GM23248 (cell line): ENCODE measurements around the gene PPP2R5D. TPM values are rescaled to one million over a fixed set of nuclear protein-coding genes. Genes with fewer than 3 reads are reported as not detected.

Experiments
- DNase-seq: peaks from one replicate; pipeline ENCODE4 v3.0.0-alpha.2; 2015
- H2AFZ ChIP-seq: fragments of 200-600 bp; sonication (generic); 2 replicates; pipeline ENCODE4 v1.6.1; 2016; ENCODE audit warnings: antibody characterized with exemption
- H3F3A ChIP-seq: fragments of 200-600 bp; sonication (generic); 2 replicates; pipeline ENCODE4 v1.6.1; 2016; ENCODE audit warnings: mild to moderate bottlenecking, antibody characterized with exemption, mixed run types; ENCODE audit not compliant: insufficient read depth
- H3K27ac ChIP-seq: fragments of 200-600 bp; sonication (generic); 2 replicates; pipeline ENCODE4 v1.5.1; 2016; ENCODE audit warnings: mild to moderate bottlenecking
- H3K27me3 ChIP-seq: fragments of 200-600 bp; sonication (generic); replicated peaks from 2 replicates; pipeline ENCODE4 v1.6.1; 2016; ENCODE audit warnings: mild to moderate bottlenecking; ENCODE audit not compliant: insufficient read depth
- H3K36me3 ChIP-seq: fragments of 200-600 bp; sonication (generic); 2 replicates; pipeline ENCODE4 v1.6.1; 2016; ENCODE audit warnings: low read depth, mild to moderate bottlenecking
- H3K4me1 ChIP-seq: fragments of 200-600 bp; sonication (generic); 2 replicates; pipeline ENCODE4 v1.6.1; 2016; ENCODE audit warnings: mild to moderate bottlenecking; ENCODE audit not compliant: insufficient read depth
- H3K4me2 ChIP-seq: fragments of 200-600 bp; sonication (generic); one replicate; pipeline ENCODE4 v1.6.1; 2016; ENCODE audit warnings: mild to moderate bottlenecking; ENCODE audit not compliant: unreplicated experiment
- H3K4me3 ChIP-seq: fragments of 200-600 bp; sonication (generic); 2 replicates; pipeline ENCODE4 v1.5.1; 2016; ENCODE audit warnings: mild to moderate bottlenecking
- H3K79me2 ChIP-seq: fragments of 200-600 bp; sonication (generic); 2 replicates; pipeline ENCODE4 v1.6.1; 2016; ENCODE audit warnings: mild to moderate bottlenecking; ENCODE audit not compliant: insufficient read depth
- H3K9ac ChIP-seq: fragments of 200-600 bp; sonication (generic); 2 replicates; pipeline ENCODE4 v1.6.1; 2016; ENCODE audit warnings: mild to moderate bottlenecking
- H3K9me2 ChIP-seq: fragments of 200-600 bp; sonication (generic); 2 replicates; pipeline ENCODE4 v1.6.1; 2016; ENCODE audit warnings: mixed run types, mild to moderate bottlenecking, moderate library complexity; ENCODE audit not compliant: insufficient read depth
- H3K9me3 ChIP-seq: fragments of 200-600 bp; sonication (generic); one replicate; pipeline ENCODE4 v1.6.1; 2017; ENCODE audit warnings: low read depth
- H4K20me1 ChIP-seq: fragments of 200-600 bp; sonication (generic); 2 replicates; pipeline ENCODE4 v1.6.0; 2016; ENCODE audit not compliant: insufficient read depth
- EZH2 ChIP-seq: fragments of 200-600 bp; sonication (generic); IDR thresholded peaks from 2 replicates; pipeline ENCODE4 v1.6.1; 2018; ENCODE audit warnings: antibody characterized with exemption, mild to moderate bottlenecking; ENCODE audit not compliant: insufficient read depth, poor library complexity, severe bottlenecking
- EZH2phosphoT487 ChIP-seq: fragments of 200-600 bp; sonication (generic); IDR thresholded peaks from 2 replicates; pipeline ENCODE4 v1.6.1; 2018; ENCODE audit warnings: antibody characterized with exemption, moderate library complexity, mild to moderate bottlenecking, low read depth; ENCODE audit not compliant: insufficient read depth
- WGBS, 2 experiments: methylation state at CpG; one replicate each; pipeline ENCODE4 v1.1.6; 2015 to 2017; ENCODE audit warnings: low lambda C conversion rate in 2 of 2, low coverage in 1 of 2; ENCODE audit errors: missing lambda C conversion rate in 2 of 2; 5-methylcytosine and 5-hydroxymethylcytosine counted together
- in situ Hi-C: fragments of 300-500 bp; cut with MboI; formaldehyde crosslinking; loops from 2 replicates; pipeline ENCODE4 v1.15.0; 2020
- polyA plus RNA-seq: library from polyadenylated mRNA; unstranded; fragments of >200 nt; fragmentation: Nextera tagmentation; extraction: Ambion mirVana; gene quantifications from 2 replicates; pipeline ENCODE4 v1.2.1, GENCODE V29; 2016
- total RNA-seq: library from RNA; depleted of rRNA; stranded (reverse); fragments of >200 nt; shearing (Covaris generic); gene quantifications from 2 replicates; pipeline ENCODE4 v1.2.3, GENCODE V29; 2014

PPP2R5D gene
- total and polyA plus RNA-seq, 2 experiments from 2014 or later: 40.7 to 42.7 TPM

DNA sequence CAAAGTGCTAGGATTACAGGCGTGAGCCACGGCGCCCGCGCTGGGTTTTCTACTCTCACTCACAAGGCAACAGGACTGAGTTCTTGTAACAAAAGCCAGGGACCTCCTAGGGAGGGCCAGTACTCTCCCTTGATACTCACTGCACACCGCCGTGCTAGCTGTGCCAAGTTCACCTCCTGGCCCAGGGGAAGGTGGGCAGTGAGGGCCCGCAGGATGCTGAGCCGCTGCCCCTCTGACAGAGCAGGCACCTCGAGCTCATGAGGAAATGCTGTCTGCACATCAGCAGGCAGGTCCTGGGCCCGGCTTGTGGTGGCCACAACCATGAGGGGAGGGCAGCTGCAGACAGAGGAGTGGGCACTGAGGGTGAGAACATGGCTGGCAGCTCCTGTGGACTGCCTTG lies 17.1 kb upstream of the PPP2R5D start:
- Histone ChIP-seq H4K20me1 (no peaks in the 10 kb centered on the region; the same call in 1 of the 2 replicates), H3K79me2 (no peaks in the 10 kb centered on the region; the same call in 1 of the 2 replicates), H3K4me1 (peaks cover 6% of the 10 kb centered on the region; the same call in 1 of the 2 replicates), H3K9me3 (no peaks in the 10 kb centered on the region), H3K4me2 (no peak overlapping the region), H3F3A (no peaks in the 10 kb centered on the region; the same call in 1 of the 2 replicates), H3K27ac (no peak overlapping the region), H3K36me3 (no peaks in the 10 kb centered on the region), H3K9me2 (no peaks in the 10 kb centered on the region), H3K9ac (no peak overlapping the region), H3K27me3 (no peaks in the 10 kb centered on the region), H2AFZ (no peak overlapping the region), H3K4me3 (no peak overlapping the region)
- TF ChIP-seq EZH2 (no peak), EZH2phosphoT487 (no peak)
- DNase-seq: no peak
- in situ Hi-C loops: no loop called here
- WGBS, 2 experiments: 79 to 85% methylated on average over 6 to 11 of the region's 11 CpGs

DNA sequence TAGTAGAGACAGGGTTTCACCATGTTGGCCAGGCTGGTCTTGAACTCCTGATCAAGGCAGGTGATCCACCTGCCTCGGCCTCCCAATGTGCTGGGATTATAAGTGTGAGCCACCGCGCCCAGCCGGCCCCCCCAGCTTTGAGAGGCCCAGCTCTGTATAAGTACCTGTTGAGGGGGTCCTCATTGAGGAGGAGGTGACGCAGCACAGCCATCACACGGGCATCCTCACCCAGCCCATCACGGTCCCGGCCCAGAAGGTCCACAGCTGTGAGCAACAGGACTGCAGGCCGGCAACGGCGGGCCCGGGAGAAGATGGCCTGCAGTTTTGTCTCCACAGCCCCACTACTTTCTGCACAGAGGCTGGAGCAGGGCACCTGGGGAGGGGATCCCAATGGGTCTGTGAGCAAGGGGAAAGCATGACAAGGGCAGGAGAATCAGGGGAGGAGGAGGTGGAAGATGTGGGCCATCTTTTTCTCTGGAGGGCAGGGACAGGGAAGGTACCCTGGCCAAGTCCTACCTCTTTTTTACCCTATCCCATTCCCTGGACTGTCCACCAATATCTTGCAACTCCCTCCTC lies 16.2 kb upstream of the PPP2R5D start:
- no peaks in the 10 kb centered on the region for H3K36me3 ChIP-seq
- no peaks in the 10 kb centered on the region; the same call in 1 of the 2 replicates for H4K20me1 ChIP-seq
- no peaks in the 10 kb centered on the region; the same call in 1 of the 2 replicates for H3F3A ChIP-seq
- H3K27me3 ChIP-seq: no peaks in the 10 kb centered on the region
- H3K4me2 ChIP-seq: no peak overlapping the region
- H3K79me2 ChIP-seq: no peaks in the 10 kb centered on the region; the same call in 1 of the 2 replicates
- DNase-seq: no peak
- H3K4me1 ChIP-seq: peaks cover 6% of the 10 kb centered on the region; the same call in 1 of the 2 replicates
- in situ Hi-C loops: no loop called here
- no peaks in the 10 kb centered on the region for H3K9me3 ChIP-seq
- no peak overlapping the region for H3K9ac ChIP-seq
- H3K4me3 ChIP-seq: no peak overlapping the region
- 88 to 91% methylated on average over 12 of the region's 12 CpGs for WGBS, 2 experiments
- no peak overlapping the region for H2AFZ ChIP-seq
- TF ChIP-seq EZH2 (no peak), EZH2phosphoT487 (no peak)
- no peak overlapping the region for H3K27ac ChIP-seq
- H3K9me2 ChIP-seq: no peaks in the 10 kb centered on the region

DNA sequence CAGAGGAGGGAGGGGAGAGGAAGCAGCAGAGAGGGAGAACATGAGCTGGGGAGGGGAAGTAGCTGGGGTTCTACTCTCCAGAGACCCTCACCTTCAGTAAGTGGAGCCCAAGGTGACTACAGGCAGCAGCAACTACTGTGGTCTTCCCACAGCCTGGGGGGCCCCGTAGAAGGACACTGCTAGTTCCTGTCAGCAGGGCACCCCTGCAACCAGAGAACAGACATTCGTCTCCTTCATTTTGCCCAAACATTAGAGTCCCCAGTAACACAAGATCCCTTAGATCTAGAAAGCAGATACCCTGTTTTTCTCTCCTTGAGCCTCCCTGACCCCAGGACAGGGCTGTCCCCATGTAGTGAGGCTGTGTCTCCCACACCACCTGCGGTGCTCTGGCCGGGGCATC lies 15.6 kb upstream of the PPP2R5D start:
- whole genome bisulfite sequencing, 2 experiments: 50 to 56% methylated on average over 4 of the region's 4 CpGs
- TF ChIP-seq EZH2: no peak
- TF ChIP-seq EZH2phosphoT487: no peak
- no peaks in the 10 kb centered on the region for H3K9me2 ChIP-seq
- no peaks in the 10 kb centered on the region for H3K36me3 ChIP-seq
- in situ Hi-C loops: no loop called here
- no peaks in the 10 kb centered on the region for H3K9me3 ChIP-seq
- no peak overlapping the region for H3K4me3 ChIP-seq
- no peak overlapping the region for H3K9ac ChIP-seq
- no peak overlapping the region for H2AFZ ChIP-seq
- no peaks in the 10 kb centered on the region for H3K27me3 ChIP-seq
- H3K27ac ChIP-seq: no peak overlapping the region
- no peaks in the 10 kb centered on the region; the same call in 1 of the 2 replicates for H3F3A ChIP-seq
- DNase-seq: no peak
- no peak overlapping the region for H3K4me2 ChIP-seq
- H3K79me2 ChIP-seq: no peaks in the 10 kb centered on the region; the same call in 1 of the 2 replicates
- H4K20me1 ChIP-seq: no peaks in the 10 kb centered on the region; the same call in 1 of the 2 replicates
- H3K4me1 ChIP-seq: peaks cover 6% of the 10 kb centered on the region; the same call in 1 of the 2 replicates

DNA sequence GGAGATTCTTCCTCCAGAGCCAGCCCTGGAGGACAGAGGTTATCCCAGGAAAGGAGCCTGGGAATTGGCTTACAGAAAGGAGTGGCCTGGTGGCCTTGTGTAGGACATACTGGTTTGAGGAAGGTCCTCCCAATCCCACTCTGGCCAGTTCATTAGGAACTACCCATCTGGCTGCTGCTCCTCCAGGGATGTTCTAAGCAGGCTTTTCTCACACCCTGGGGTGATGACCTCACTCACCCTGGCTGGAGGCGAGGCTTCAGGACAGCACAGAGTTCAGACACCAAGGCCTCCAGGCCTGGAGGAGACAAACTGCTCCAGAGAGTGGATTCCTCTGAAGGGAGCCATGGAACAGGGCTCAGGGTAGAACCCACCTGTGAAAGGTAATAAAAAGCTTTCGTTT lies 14.9 kb upstream of the PPP2R5D start:
- H3K36me3 ChIP-seq: no peaks in the 10 kb centered on the region
- WGBS, 2 experiments: 79 to 90% methylated on average over 2 of the region's 2 CpGs
- H3K4me2 ChIP-seq: no peak overlapping the region

More for the DNA sequence above, 14.9 kb upstream of the PPP2R5D start:
- Histone ChIP-seq H2AFZ (no peak overlapping the region), H3K27ac (no peak overlapping the region), H3K79me2 (no peaks in the 10 kb centered on the region; the same call in 1 of the 2 replicates), H3K9me2 (no peaks in the 10 kb centered on the region), H3K9me3 (no peaks in the 10 kb centered on the region), H3K27me3 (no peaks in the 10 kb centered on the region), H3K9ac (no peak overlapping the region), H3K4me1 (peaks cover 6% of the 10 kb centered on the region; the same call in 1 of the 2 replicates), H4K20me1 (no peaks in the 10 kb centered on the region; the same call in 1 of the 2 replicates), H3K4me3 (no peak overlapping the region), H3F3A (no peaks in the 10 kb centered on the region; the same call in 1 of the 2 replicates)
- no peak for DNase-seq
- no peak for TF ChIP-seq EZH2
- TF ChIP-seq EZH2phosphoT487: no peak
- in situ Hi-C loops: no loop called here
